Endothelial cell of umbilical vein (primary cell): ENCODE measurements around the gene IRF1. TPM values are rescaled to one million over a fixed set of nuclear protein-coding genes. Genes with fewer than 3 reads are reported as not detected.

Experiments used
- BruUV-seq: library from RNA; stranded (reverse); fragments of 400-500 nt; replicated peaks from 2 replicates; lab custom pipeline; 2021; lab: Mats Ljungman, UMichigan
- CTCF ChIA-PET: fragments of 300-600, 350-600 bp; sonication (Branson Sonifier 250); formaldehyde crosslinking; loops from one replicate; lab custom pipeline; 2021; ENCODE audit warnings: antibody characterized with exemption, inconsistent platforms; lab: Charles Lee
- POLR2A ChIA-PET: fragments of 300-600, 350-600 bp; sonication (Branson Sonifier 250); formaldehyde crosslinking; loops from one replicate; lab custom pipeline; 2021; ENCODE audit warnings: antibody characterized with exemption, inconsistent platforms; lab: Charles Lee
- DNase-seq: peaks from one replicate; pipeline ENCODE4 v3.0.0-alpha.2; 2011; ENCODE audit warnings: low read depth, low spot score
- FAIRE-seq: peaks from 2 replicates; lab custom pipeline; 2011; peaks lifted over from hg19 to GRCh38; lab: Jason Lieb, UNC
- H2AFZ ChIP-seq: 2 replicates; pipeline ENCODE4 v1.6.0; 2012; ENCODE audit warnings: low read depth, low read length, control low read depth, inconsistent platforms
- H3K27ac ChIP-seq: 2 replicates; pipeline ENCODE4 v1.5.1; 2011; ENCODE audit warnings: low read depth, mild to moderate bottlenecking, control low read depth, low read length, moderate library complexity; ENCODE audit not compliant: insufficient read depth
- H3K27me3 ChIP-seq, 2 experiments: 2 replicates each; pipeline versions ENCODE4 v1.6.0 to v1.6.1; 2011; ENCODE audit warnings: low read length in 2 of 2, mixed read lengths in 1 of 2; ENCODE audit not compliant: control insufficient read depth in 2 of 2, insufficient read depth in 2 of 2
- H3K36me3 ChIP-seq, 2 experiments: 2 replicates in 1 of 2; 3 replicates in 1 of 2; pipeline ENCODE4 v1.5.1; 2011; ENCODE audit warnings: low read length in 2 of 2, mild to moderate bottlenecking in 1 of 2, moderate library complexity in 1 of 2; ENCODE audit not compliant: control insufficient read depth in 2 of 2, insufficient read depth in 2 of 2; ENCODE audit errors: extremely low read depth in 1 of 2
- H3K4me1 ChIP-seq: 3 replicates; pipeline ENCODE4 v1.5.1; 2011; ENCODE audit warnings: mild to moderate bottlenecking, low read length; ENCODE audit not compliant: control insufficient read depth, insufficient read depth; ENCODE audit errors: extremely low read depth
- H3K4me2 ChIP-seq: 2 replicates; pipeline ENCODE4 v1.6.1; 2011; ENCODE audit warnings: low read length, control low read depth, mixed read lengths; ENCODE audit not compliant: insufficient read depth
- H3K4me3 ChIP-seq, 3 experiments: fragments of 200-600 bp in 1 of 3; sonication (generic), shearing (Covaris generic) in 1 of 3; replicated peaks in 1 of 3; 2 replicates each; pipeline ENCODE4 v1.5.1; 2011 to 2016; ENCODE audit warnings: control low read depth in 3 of 3, low read length in 3 of 3, mild to moderate bottlenecking in 2 of 3, inconsistent platforms in 1 of 3, low read depth in 1 of 3, moderate library complexity in 1 of 3; ENCODE audit not compliant: insufficient read depth in 1 of 3
- H3K79me2 ChIP-seq: 2 replicates; pipeline ENCODE4 v1.6.0; 2012; ENCODE audit warnings: low read length, inconsistent platforms; ENCODE audit not compliant: control insufficient read depth, insufficient read depth
- H3K9ac ChIP-seq: replicated peaks from 2 replicates; pipeline ENCODE3; 2011; ENCODE audit warnings: low read length, control low read depth; ENCODE audit not compliant: insufficient read depth; ENCODE audit errors: extremely low read depth
- H3K9me1 ChIP-seq: replicated peaks from 3 replicates; pipeline ENCODE4 v1.6.0; 2011; ENCODE audit warnings: mild to moderate bottlenecking, low read length; ENCODE audit not compliant: control insufficient read depth, insufficient read depth; ENCODE audit errors: extremely low read depth
- H3K9me3 ChIP-seq: replicated peaks from 2 replicates; pipeline ENCODE4 v1.5.1; 2012; ENCODE audit warnings: low read length, inconsistent platforms; ENCODE audit not compliant: control insufficient read depth, insufficient read depth
- H4K20me1 ChIP-seq: replicated peaks from 2 replicates; pipeline ENCODE3; 2011; ENCODE audit warnings: mild to moderate bottlenecking, low read length; ENCODE audit not compliant: control insufficient read depth, insufficient read depth; ENCODE audit errors: extremely low read depth
- CTCF ChIP-seq, 2 donors: IDR thresholded peaks; 1 replicate in 1 of 2; 2 replicates in 1 of 2; pipeline ENCODE4 v1.5.1; 2011; ENCODE audit warnings: low read length in 2 of 2, mild to moderate bottlenecking in 2 of 2, moderate library complexity in 2 of 2, control low read depth in 1 of 2, inconsistent platforms in 1 of 2, low read depth in 1 of 2; ENCODE audit not compliant: insufficient read depth in 1 of 2; ENCODE audit errors: extremely low read depth in 1 of 2
- EZH2 ChIP-seq: IDR thresholded peaks from 2 replicates; pipeline ENCODE4 v1.6.1; 2012; ENCODE audit warnings: borderline replicate concordance, low read depth, mild to moderate bottlenecking, moderate library complexity, low read length, inconsistent platforms; ENCODE audit not compliant: severe bottlenecking
- FOS ChIP-seq: IDR thresholded peaks from 2 replicates; pipeline ENCODE4 v1.6.1; 2011; ENCODE audit warnings: mild to moderate bottlenecking, low read length, moderate library complexity, borderline replicate concordance; ENCODE audit not compliant: insufficient read depth
- GATA2 ChIP-seq: IDR thresholded peaks from 2 replicates; pipeline ENCODE4 v1.7.0; 2011; ENCODE audit warnings: low read depth, mild to moderate bottlenecking, moderate library complexity, mixed read lengths, low read length; ENCODE audit not compliant: insufficient read length, insufficient read depth
- JUN ChIP-seq: IDR thresholded peaks from 2 replicates; pipeline ENCODE4 v1.6.1; 2011; ENCODE audit warnings: borderline replicate concordance, low read depth; ENCODE audit not compliant: insufficient read length, insufficient read depth
- MAX ChIP-seq: IDR thresholded peaks from 2 replicates; pipeline ENCODE4 v1.6.1; 2011; ENCODE audit not compliant: insufficient read depth, insufficient read length
- MYC ChIP-seq: IDR thresholded peaks from one replicate; pipeline ENCODE4 v1.6.1; 2011; ENCODE audit warnings: mild to moderate bottlenecking, low read depth, low read length
- POLR2A ChIP-seq: IDR thresholded peaks from 2 replicates; pipeline ENCODE4 v1.6.1; 2012; ENCODE audit warnings: low read depth, mild to moderate bottlenecking, control low read depth, low read length
- POLR2AphosphoS5 ChIP-seq: IDR thresholded peaks from 2 replicates; pipeline ENCODE4 v1.6.1; 2012; ENCODE audit warnings: low read depth, mild to moderate bottlenecking, control low read depth, low read length, moderate library complexity; ENCODE audit not compliant: insufficient read depth
- dilution Hi-C: fragments of 300-500 bp; cut with MboI; formaldehyde crosslinking; loops from one replicate; pipeline ENCODE4 v1.15.0; 2019; ENCODE audit warnings: low sequenced_read_pairs; ENCODE audit not compliant: extremely low pct_ligation_motif_present
- intact Hi-C: fragments of 100-400 bp; cut with micrococcal nuclease; formaldehyde crosslinking; loops from one replicate; pipeline ENCODE4 v1.10.0; 2022
- polyA plus RNA-seq, 4 experiments: library from polyadenylated mRNA; depleted of rRNA in 3 of 4; stranded (reverse) in 3 of 4; unstranded in 1 of 4; fragments of >200 nt; gene quantifications; 2 replicates each; pipeline versions ENCODE4 v1.2.1 to v1.2.3, GENCODE V29; 2011 to 2012; ENCODE audit warnings: missing spikeins in 1 of 4
- total RNA-seq: library from RNA; stranded (reverse); gene quantifications from 2 replicates; pipeline ENCODE4 v1.2.3, GENCODE V29; 2021

The IRF1 gene
- total and polyA plus RNA-seq, 2 donors (not counting 3 experiments of a cell fraction or from before 2014, with no cell fraction given) = 12.3 to 28.0 TPM

- Histone ChIP-seq H3K36me3 (peaks cover 9 to 33% of the 10 kb centered on the region in 2 experiments), H3K4me1 (peaks cover 19% of the 10 kb centered on the region), H3K4me3 (peak overlapping the region; percentile 49 to 90 (median 66)), H3K27me3 (no peaks in the 10 kb centered on the region), H2AFZ (no peak overlapping the region), H3K9me3 (no peaks in the 10 kb centered on the region), H4K20me1 (no peaks in the 10 kb centered on the region), H3K9ac (peak overlapping the region; percentile 86), H3K27ac (no peak overlapping the region), H3K9me1 (no peaks in the 10 kb centered on the region), H3K79me2 (peaks cover 20% of the 10 kb centered on the region), H3K4me2 (peak overlapping the region; percentile 89)
- FAIRE-seq (no peak), DNase-seq (no peak)
- ChIA-PET CTCF (interaction anchor here (1.2 to 4.4 kb wide), 10 partner anchors 10 to 101 kb away, joined by 5 to 51 read pairs (median 28); no protein-coding TSS in a partner anchor), POLR2A (interaction anchor here (1.8 to 2.3 kb wide), 4 partner anchors 10 to 102 kb away, joined by 4 to 20 read pairs (median 12); no protein-coding TSS in a partner anchor)
- BruUV-seq = TSS peak; percentile 41
- intact Hi-C loops = no loop called here
- dilution Hi-C loops = no loop called here
- TF ChIP-seq GATA2 (no peak), EZH2 (peak; percentile 28)
Observed at GRCh38 chr5:132489051-132489770, 1.4 kb downstream of the IRF1 start.

GRCh38 chr5:132488590-132488989 is 2.0 kb downstream of the IRF1 start:
- H3K27ac ChIP-seq = no peak overlapping the region
- H3K9ac ChIP-seq = no peak overlapping the region
- CTCF ChIA-PET = interaction anchor here (1.2 to 4.4 kb wide), 4 partner anchors 9 to 100 kb away, joined by 3 to 51 read pairs (median 34); no protein-coding TSS in a partner anchor
- H4K20me1 ChIP-seq = no peaks in the 10 kb centered on the region
- peaks cover 20% of the 10 kb centered on the region for H3K79me2 ChIP-seq
- H3K27me3 ChIP-seq = no peaks in the 10 kb centered on the region
- POLR2A ChIA-PET = no interaction called here
- no peak overlapping the region for H3K4me2 ChIP-seq
- no peak for TF ChIP-seq POLR2AphosphoS5
- TF ChIP-seq POLR2A = no peak
- TF ChIP-seq CTCF (IDR thresholded peaks at IDR 0.05; ENCODE audit: extremely low read depth in 1 of 2, insufficient read depth in 1 of 2, low read depth in 1 of 2, low read length in 2 of 2) = no peak
- TF ChIP-seq MYC = no peak
- no peak for TF ChIP-seq JUN
- no peak for TF ChIP-seq GATA2
- no peak for TF ChIP-seq EZH2
- no peak for TF ChIP-seq MAX
- TF ChIP-seq FOS = no peak
- dilution Hi-C loops (no loop called here), intact Hi-C loops (no loop called here)
- H3K4me1 ChIP-seq = peaks cover 19% of the 10 kb centered on the region
- H3K36me3 ChIP-seq = peaks cover 12 to 39% of the 10 kb centered on the region in 2 experiments
- H3K9me1 ChIP-seq = no peaks in the 10 kb centered on the region
- H2AFZ ChIP-seq = no peak overlapping the region
- FAIRE-seq = no peak
- no peak overlapping the region for H3K4me3 ChIP-seq
- no peaks in the 10 kb centered on the region for H3K9me3 ChIP-seq
- no TSS peak for BruUV-seq
- DNase-seq = no peak
